IMR-90 (cell line): ENCODE results near the gene MYEOV. TPM values are rescaled to one million over a fixed set of nuclear protein-coding genes. Genes with fewer than 3 reads are reported as not detected.

ENCODE experiments used
- ATAC-seq: fragments of 200-7000 bp; cut with Tn5 transposase; 2 replicates; pipeline ENCODE4 v1.9.1; 2020; ENCODE audit warnings: low read depth, mild to moderate bottlenecking, moderate library complexity
- BruUV-seq: library from RNA; stranded (reverse); fragments of 400-500 nt; replicated peaks from 2 replicates; lab custom pipeline; 2021; lab: Mats Ljungman, UMichigan
- CTCF ChIA-PET: fragments of 300-600 bp; formaldehyde crosslinking; extraction: SDS; loops from one replicate; lab custom pipeline; 2021; ENCODE audit warnings: antibody characterized with exemption; lab: Yijun Ruan, JAX
- POLR2A ChIA-PET: fragments of 300-600 bp; sonication (Branson Sonifier 250); formaldehyde crosslinking; loops from one replicate; lab custom pipeline; 2022; ENCODE audit warnings: antibody characterized with exemption; ENCODE audit not compliant: unreplicated experiment; lab: Charles Lee
- DNase-seq: peaks from one replicate; pipeline ENCODE4 v3.0.0; 2013
- H2AFZ ChIP-seq: replicated peaks from 2 replicates; pipeline ENCODE3; 2013; ENCODE audit warnings: low read length, mild to moderate bottlenecking; ENCODE audit not compliant: poor library complexity
- H2AK5ac ChIP-seq: 2 replicates; pipeline ENCODE4 v1.6.1; 2013; ENCODE audit warnings: low read depth, low read length, inconsistent platforms
- H2AK9ac ChIP-seq: replicated peaks from 2 replicates; pipeline ENCODE3; 2013; ENCODE audit warnings: mild to moderate bottlenecking, low read depth, low read length, moderate library complexity; ENCODE audit not compliant: poor library complexity
- H2BK120ac ChIP-seq: 2 replicates; pipeline ENCODE4 v1.6.1; 2013; ENCODE audit warnings: low read depth, low read length, inconsistent platforms
- H2BK15ac ChIP-seq: 3 replicates; pipeline ENCODE4 v1.6.1; 2013; ENCODE audit warnings: low read depth, low read length, inconsistent platforms
- H2BK20ac ChIP-seq: 2 replicates; pipeline ENCODE4 v1.6.1; 2013; ENCODE audit warnings: low read depth, mild to moderate bottlenecking, inconsistent platforms, low read length, moderate library complexity
- H2BK5ac ChIP-seq: 2 replicates; pipeline ENCODE4 v1.6.1; 2013; ENCODE audit warnings: mild to moderate bottlenecking, low read depth, low read length, inconsistent platforms; ENCODE audit not compliant: poor library complexity, severe bottlenecking
- H3K14ac ChIP-seq: replicated peaks from 2 replicates; pipeline ENCODE4 v1.6.1; 2013; ENCODE audit warnings: low read depth, low read length, inconsistent platforms
- H3K18ac ChIP-seq: 2 replicates; pipeline ENCODE4 v1.6.1; 2013; ENCODE audit warnings: low read depth, low read length, control low read depth
- H3K23ac ChIP-seq: 2 replicates; pipeline ENCODE4 v1.6.1; 2013; ENCODE audit warnings: low read depth, low read length, inconsistent platforms
- H3K27ac ChIP-seq: 2 replicates; pipeline ENCODE4 v1.5.1; 2013; ENCODE audit warnings: mild to moderate bottlenecking, control low read depth, low read length; ENCODE audit not compliant: insufficient read depth
- H3K27me3 ChIP-seq: 2 replicates; pipeline ENCODE4 v1.6.1; 2013; ENCODE audit warnings: low read length; ENCODE audit not compliant: control insufficient read depth, insufficient read depth
- H3K36me3 ChIP-seq: 2 replicates; pipeline ENCODE4 v1.6.1; 2013; ENCODE audit warnings: low read length, mixed read lengths; ENCODE audit not compliant: control insufficient read depth, insufficient read depth
- H3K4ac ChIP-seq: 2 replicates; pipeline ENCODE4 v1.6.1; 2013; ENCODE audit warnings: low read depth, low read length, inconsistent platforms
- H3K4me1 ChIP-seq: 2 replicates; pipeline ENCODE4 v1.6.1; 2013; ENCODE audit warnings: low read length, mixed read lengths; ENCODE audit not compliant: control insufficient read depth, insufficient read depth
- H3K4me2 ChIP-seq: 2 replicates; pipeline ENCODE4 v1.6.1; 2013; ENCODE audit warnings: low read depth, mild to moderate bottlenecking, control low read depth, low read length, moderate library complexity
- H3K4me3 ChIP-seq: 2 replicates; pipeline ENCODE4 v1.5.1; 2013; ENCODE audit warnings: low read depth, mild to moderate bottlenecking, control low read depth, low read length, moderate library complexity; ENCODE audit not compliant: insufficient read depth
- H3K56ac ChIP-seq: 2 replicates; pipeline ENCODE4 v1.6.1; 2013; ENCODE audit warnings: low read length, inconsistent platforms; ENCODE audit not compliant: insufficient read depth; ENCODE audit errors: extremely low read depth
- H3K79me1 ChIP-seq, 2 experiments: 2 replicates each; pipeline ENCODE4 v1.6.1; 2013; ENCODE audit warnings: low read length in 2 of 2, inconsistent platforms in 1 of 2, low read depth in 1 of 2
- H3K9ac ChIP-seq: 2 replicates; pipeline ENCODE4 v1.6.1; 2013; ENCODE audit warnings: low read depth, low read length, control low read depth
- H3K9me1 ChIP-seq: 2 replicates; pipeline ENCODE4 v1.6.1; 2013; ENCODE audit warnings: low read length, inconsistent platforms; ENCODE audit not compliant: insufficient read depth
- H3K9me3 ChIP-seq: 2 replicates; pipeline ENCODE4 v1.6.1; 2013; ENCODE audit warnings: low read length; ENCODE audit not compliant: control insufficient read depth, insufficient read depth
- H4K20me1 ChIP-seq: 2 replicates; pipeline ENCODE4 v1.6.1; 2013; ENCODE audit warnings: low read length, inconsistent platforms; ENCODE audit not compliant: insufficient read depth
- H4K5ac ChIP-seq: 2 replicates; pipeline ENCODE4 v1.6.1; 2013; ENCODE audit warnings: mild to moderate bottlenecking, low read depth, low read length, control low read depth
- H4K8ac ChIP-seq, 2 experiments: 2 replicates each; pipeline ENCODE4 v1.6.1; 2013; ENCODE audit warnings: low read depth in 2 of 2, low read length in 2 of 2, control low read depth in 1 of 2, inconsistent platforms in 1 of 2
- H4K91ac ChIP-seq: 2 replicates; pipeline ENCODE4 v1.6.1; 2013; ENCODE audit warnings: low read depth, low read length, inconsistent platforms; ENCODE audit not compliant: insufficient read depth
- BHLHE40 ChIP-seq: fragments of 150-350 bp; IDR thresholded peaks from 2 replicates; pipeline ENCODE4 v1.6.1; 2016; ENCODE audit warnings: mild to moderate bottlenecking, low read depth, low read length
- CEBPB ChIP-seq: IDR thresholded peaks from 2 replicates; pipeline ENCODE4 v1.6.1; 2012; ENCODE audit warnings: low read depth, low read length, improper control_type of control experiment
- CHD1 ChIP-seq: IDR thresholded peaks from 2 replicates; pipeline ENCODE4 v1.6.1; 2012; ENCODE audit warnings: low read depth, low read length, improper control_type of control experiment
- CTCF ChIP-seq: conservative IDR thresholded peaks from 2 replicates; pipeline ENCODE4 v1.5.1; 2012; ENCODE audit warnings: mild to moderate bottlenecking, low read depth, low read length, improper control_type of control experiment
- ELK1 ChIP-seq: fragments of 150-350 bp; IDR thresholded peaks from 2 replicates; pipeline ENCODE4 v1.6.1; 2016; ENCODE audit warnings: low read depth, mild to moderate bottlenecking, low read length, moderate library complexity, borderline replicate concordance
- MAFK ChIP-seq: IDR thresholded peaks from 2 replicates; pipeline ENCODE4 v1.6.1; 2012; ENCODE audit warnings: low read depth, low read length, improper control_type of control experiment
- MAZ ChIP-seq: IDR thresholded peaks from 2 replicates; pipeline ENCODE4 v1.6.1; 2012; ENCODE audit warnings: low read depth, mild to moderate bottlenecking, low read length, improper control_type of control experiment, moderate library complexity, borderline replicate concordance
- POLR2A ChIP-seq: IDR thresholded peaks from 2 replicates; pipeline ENCODE4 v1.6.1; 2012; ENCODE audit warnings: mild to moderate bottlenecking, low read depth, low read length
- RCOR1 ChIP-seq: IDR thresholded peaks from 2 replicates; pipeline ENCODE4 v1.6.1; 2012; ENCODE audit warnings: mild to moderate bottlenecking, low read length, improper control_type of control experiment; ENCODE audit not compliant: insufficient replicate concordance
- RFX5 ChIP-seq: IDR thresholded peaks from 2 replicates; pipeline ENCODE4 v1.8.0; 2012; ENCODE audit warnings: low read depth, mild to moderate bottlenecking, low read length, moderate library complexity
- SMC3 ChIP-seq: fragments of 150-350 bp; IDR thresholded peaks from 2 replicates; pipeline ENCODE4 v1.6.1; 2016; ENCODE audit warnings: low read depth, mild to moderate bottlenecking, antibody characterized with exemption, low read length, moderate library complexity
- USF2 ChIP-seq: fragments of 150-350 bp; IDR thresholded peaks from 2 replicates; pipeline ENCODE4 v1.6.1; 2017; ENCODE audit warnings: mild to moderate bottlenecking, antibody characterized with exemption, low read length, low read depth
- WGBS, 2 experiments: methylation state at CpG; one replicate each; pipeline versions ENCODE4 v1.1.5 to v1.1.7; 2013; ENCODE audit warnings: missing lambda C conversion rate in 2 of 2; ENCODE audit not compliant: insufficient read length in 1 of 2; ENCODE audit errors: extremely low coverage in 2 of 2; 5-methylcytosine and 5-hydroxymethylcytosine counted together
- dilution Hi-C: fragments of 300-500 bp; cut with HindIII; formaldehyde crosslinking; loops from one replicate; pipeline ENCODE4 v1.14.3; 2018; ENCODE audit warnings: low sequenced_read_pairs; ENCODE audit not compliant: unreplicated experiment
- in situ Hi-C: fragments of 300-500 bp; cut with MboI; formaldehyde crosslinking; loops from 3 replicates; pipeline ENCODE4 v1.14.3; 2019; ENCODE audit warnings: low sequenced_read_pairs, inconsistent platforms, mixed read lengths
- intact Hi-C: fragments of 100-400 bp; cut with micrococcal nuclease; formaldehyde crosslinking; loops from 2 replicates; pipeline ENCODE4 v1.10.0; 2022
- polyA plus RNA-seq, 3 experiments: library from polyadenylated mRNA; depleted of rRNA; stranded (reverse); fragments of >200 nt; gene quantifications; 2 replicates each; pipeline ENCODE4 v1.2.3, GENCODE V29; 2012; ENCODE audit warnings: low replicate concordance in 1 of 3
- total RNA-seq: library from RNA; depleted of rRNA; stranded (reverse); fragments of >200 nt; gene quantifications from 2 replicates; pipeline ENCODE4 v1.2.3, GENCODE V29; 2012

The MYEOV gene
- total and polyA plus RNA-seq, 2 of the 4 experiments (the other 2 are of a cell fraction) = 5.8 to 6.8 TPM

GRCh38 chr11:69319255-69320106, 25.5 kb downstream of the MYEOV start:
- Histone ChIP-seq H4K5ac (no peak overlapping the region), H2BK15ac (peak overlapping the region; percentile 79; the same call in 2 of the 3 replicates), H3K56ac (no peak overlapping the region), H3K4me3 (no peak overlapping the region), H3K4me2 (no peak overlapping the region), H4K8ac (peak overlapping the region in 1 of 2 experiments; percentile 99; a peak in 2 of 4 replicates), H3K27me3 (no peaks in the 10 kb centered on the region), H3K79me1 (peaks cover 32 to 83% of the 10 kb centered on the region in 2 experiments), H3K18ac (no peak overlapping the region), H3K9me1 (peaks cover 45% of the 10 kb centered on the region), H3K27ac (no peak overlapping the region), H3K4ac (peak overlapping the region; percentile 100), H3K9me3 (no peaks in the 10 kb centered on the region), H3K9ac (no peak overlapping the region), H2BK20ac (peak overlapping the region; percentile 98), H2BK120ac (peak overlapping the region; percentile 100), H3K14ac (peak overlapping the region; percentile 99), H3K4me1 (peaks cover 24% of the 10 kb centered on the region), H2AK5ac (peak overlapping the region; percentile 98), H3K23ac (peak overlapping the region; percentile 54; the same call in 1 of the 2 replicates), H3K36me3 (no peaks in the 10 kb centered on the region), H2AFZ (no peak overlapping the region), H2BK5ac (no peak overlapping the region), H4K91ac (peak overlapping the region; percentile 97; the same call in 1 of the 2 replicates), H4K20me1 (no peaks in the 10 kb centered on the region), H2AK9ac (peak overlapping the region; percentile 74)
- BruUV-seq = no TSS peak
- ChIA-PET POLR2A (no interaction called here), CTCF (interaction anchor here (0.6 kb wide), 1 partner anchor 222 kb away, joined by 3 read pairs; no protein-coding TSS in a partner anchor)
- DNase-seq (no peak), ATAC-seq (no peak)
- dilution Hi-C loops (no loop called here), in situ Hi-C loops (no loop called here), intact Hi-C loops (no loop called here)
- TF ChIP-seq CEBPB (no peak), RCOR1 (no peak), ELK1 (no peak), USF2 (no peak), CHD1 (no peak), CTCF (no peak), BHLHE40 (no peak), MAZ (no peak), POLR2A (no peak), SMC3 (no peak), RFX5 (no peak), MAFK (no peak)
- 88 to 100% methylated on average over 1 to 8 of the region's 13 CpGs for whole genome bisulfite sequencing, 2 experiments
